Measurements from ENCODE around the gene ZBTB44. TPM values are rescaled to one million over a fixed set of nuclear protein-coding genes. Genes with fewer than 3 reads are reported as not detected.

Gene ZBTB44
- total RNA-seq, 1 donor from 2014 or later, result 70.7 TPM

- TF ChIP-seq POLR2AphosphoS5 (IDR thresholded peaks at IDR 0.05; ENCODE audit: insufficient read depth in 1 of 2, low read depth in 1 of 2), result no peak
- TF ChIP-seq, protein P1, sequence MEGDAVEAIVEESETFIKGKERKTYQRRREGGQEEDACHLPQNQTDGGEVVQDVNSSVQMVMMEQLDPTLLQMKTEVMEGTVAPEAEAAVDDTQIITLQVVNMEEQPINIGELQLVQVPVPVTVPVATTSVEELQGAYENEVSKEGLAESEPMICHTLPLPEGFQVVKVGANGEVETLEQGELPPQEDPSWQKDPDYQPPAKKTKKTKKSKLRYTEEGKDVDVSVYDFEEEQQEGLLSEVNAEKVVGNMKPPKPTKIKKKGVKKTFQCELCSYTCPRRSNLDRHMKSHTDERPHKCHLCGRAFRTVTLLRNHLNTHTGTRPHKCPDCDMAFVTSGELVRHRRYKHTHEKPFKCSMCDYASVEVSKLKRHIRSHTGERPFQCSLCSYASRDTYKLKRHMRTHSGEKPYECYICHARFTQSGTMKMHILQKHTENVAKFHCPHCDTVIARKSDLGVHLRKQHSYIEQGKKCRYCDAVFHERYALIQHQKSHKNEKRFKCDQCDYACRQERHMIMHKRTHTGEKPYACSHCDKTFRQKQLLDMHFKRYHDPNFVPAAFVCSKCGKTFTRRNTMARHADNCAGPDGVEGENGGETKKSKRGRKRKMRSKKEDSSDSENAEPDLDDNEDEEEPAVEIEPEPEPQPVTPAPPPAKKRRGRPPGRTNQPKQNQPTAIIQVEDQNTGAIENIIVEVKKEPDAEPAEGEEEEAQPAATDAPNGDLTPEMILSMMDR (IDR thresholded peaks at IDR 0.05), result no peak
- no peak for TF ChIP-seq POLR2A (IDR thresholded peaks at IDR 0.05)
- Histone ChIP-seq H3K4me3 (no peak overlapping the region), H3K9me3 (no peaks in the 10 kb centered on the region), H3K27ac (no peak overlapping the region), H3K36me3 (no peaks in the 10 kb centered on the region), H3K4me1 (no peaks in the 10 kb centered on the region), H3K27me3 (no peaks in the 10 kb centered on the region)
- intact Hi-C loops (cut with DNase I), result no loop called here
- DNase-seq (ENCODE audit: extremely low spot score in 2 of 2), result no peak
These were observed 112.5 kb downstream of the ZBTB44 start for GRCh38 chr11:130202009-130202817.

GRCh38 chr11:130201026-130201425 is 113.7 kb downstream of the ZBTB44 start:
- H3K27ac ChIP-seq, result no peak overlapping the region
- H3K4me3 ChIP-seq, result no peak overlapping the region
- no peaks in the 10 kb centered on the region for H3K27me3 ChIP-seq
- H3K4me1 ChIP-seq, result no peaks in the 10 kb centered on the region
- DNase-seq (ENCODE audit: extremely low spot score in 2 of 2), result no peak
- no peak for TF ChIP-seq POLR2AphosphoS5 (IDR thresholded peaks at IDR 0.05; ENCODE audit: insufficient read depth in 1 of 2, low read depth in 1 of 2)
- TF ChIP-seq, protein P1 (IDR thresholded peaks at IDR 0.05), result no peak
- no peak for TF ChIP-seq POLR2A (IDR thresholded peaks at IDR 0.05)
- intact Hi-C loops (cut with DNase I), result no loop called here
- H3K9me3 ChIP-seq, result no peaks in the 10 kb centered on the region
- peaks cover 0 to 6% of the 10 kb centered on the region in 2 donors for H3K36me3 ChIP-seq

- Histone ChIP-seq H3K9me3 (no peaks in the 10 kb centered on the region), H3K4me1 (no peaks in the 10 kb centered on the region), H3K36me3 (peaks cover 0 to 6% of the 10 kb centered on the region in 2 donors), H3K27me3 (no peaks in the 10 kb centered on the region), H3K4me3 (no peak overlapping the region), H3K27ac (no peak overlapping the region)
- TF ChIP-seq POLR2AphosphoS5 (IDR thresholded peaks at IDR 0.05; ENCODE audit: insufficient read depth in 1 of 2, low read depth in 1 of 2) (no peak), POLR2A (IDR thresholded peaks at IDR 0.05) (no peak)
- TF ChIP-seq, protein P1 (IDR thresholded peaks at IDR 0.05), result no peak
- DNase-seq (ENCODE audit: extremely low spot score in 2 of 2), result no peak
- intact Hi-C loops (cut with DNase I), result no loop called here
These were observed 114.9 kb downstream of the ZBTB44 start for GRCh38 chr11:130199792-130200191.

GRCh38 chr11:130198964-130199363 is 115.8 kb downstream of the ZBTB44 start:
- no peak overlapping the region for H3K27ac ChIP-seq
- H3K36me3 ChIP-seq, result peaks cover 0 to 6% of the 10 kb centered on the region in 2 donors
- no peak for DNase-seq (ENCODE audit: extremely low spot score in 2 of 2)
- H3K4me1 ChIP-seq, result no peaks in the 10 kb centered on the region
- H3K27me3 ChIP-seq, result no peaks in the 10 kb centered on the region
- TF ChIP-seq POLR2AphosphoS5 (IDR thresholded peaks at IDR 0.05; ENCODE audit: insufficient read depth in 1 of 2, low read depth in 1 of 2), result no peak
- TF ChIP-seq POLR2A (IDR thresholded peaks at IDR 0.05), result no peak
- TF ChIP-seq, protein P1 (IDR thresholded peaks at IDR 0.05), result no peak
- no peak overlapping the region for H3K4me3 ChIP-seq
- intact Hi-C loops (cut with DNase I), result no loop called here
- H3K9me3 ChIP-seq, result no peaks in the 10 kb centered on the region

DNA sequence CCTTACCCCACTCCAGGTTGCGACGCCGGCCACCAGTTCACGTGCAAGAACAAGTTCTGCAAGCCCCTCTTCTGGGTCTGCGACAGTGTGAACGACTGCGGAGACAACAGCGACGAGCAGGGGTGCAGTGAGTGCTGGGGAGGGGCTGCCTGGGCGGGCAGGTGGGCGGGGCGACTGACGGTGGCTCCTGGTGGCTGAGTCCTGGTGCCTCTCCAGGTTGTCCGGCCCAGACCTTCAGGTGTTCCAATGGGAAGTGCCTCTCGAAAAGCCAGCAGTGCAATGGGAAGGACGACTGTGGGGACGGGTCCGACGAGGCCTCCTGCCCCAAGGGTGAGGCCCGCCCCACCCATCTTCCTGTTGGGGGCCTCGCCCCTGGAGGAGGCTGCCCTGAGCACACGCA is 116.4 kb downstream of the ZBTB44 start:
- no peak overlapping the region for H3K4me3 ChIP-seq
- no peak for DNase-seq (ENCODE audit: extremely low spot score in 2 of 2)

More for the DNA sequence above, 116.4 kb downstream of the ZBTB44 start:
- H3K9me3 ChIP-seq, result no peaks in the 10 kb centered on the region
- H3K27ac ChIP-seq, result no peak overlapping the region
- no peaks in the 10 kb centered on the region for H3K27me3 ChIP-seq
- no peaks in the 10 kb centered on the region for H3K4me1 ChIP-seq
- TF ChIP-seq POLR2A (IDR thresholded peaks at IDR 0.05), result no peak
- peaks cover 0 to 6% of the 10 kb centered on the region in 2 donors for H3K36me3 ChIP-seq
- intact Hi-C loops (cut with DNase I), result no loop called here
